ENCODE measurements around the gene SLC66A2. TPM values are rescaled to one million over a fixed set of nuclear protein-coding genes. Genes with fewer than 3 reads are reported as not detected.
A peak's percentile ranks its signal among the peaks of the same experiment; 100 is the strongest.

SLC66A2 gene
- total and polyA plus RNA-seq, 8 donors, result 19.6 to 36.1 (median 22.6) TPM

DNA sequence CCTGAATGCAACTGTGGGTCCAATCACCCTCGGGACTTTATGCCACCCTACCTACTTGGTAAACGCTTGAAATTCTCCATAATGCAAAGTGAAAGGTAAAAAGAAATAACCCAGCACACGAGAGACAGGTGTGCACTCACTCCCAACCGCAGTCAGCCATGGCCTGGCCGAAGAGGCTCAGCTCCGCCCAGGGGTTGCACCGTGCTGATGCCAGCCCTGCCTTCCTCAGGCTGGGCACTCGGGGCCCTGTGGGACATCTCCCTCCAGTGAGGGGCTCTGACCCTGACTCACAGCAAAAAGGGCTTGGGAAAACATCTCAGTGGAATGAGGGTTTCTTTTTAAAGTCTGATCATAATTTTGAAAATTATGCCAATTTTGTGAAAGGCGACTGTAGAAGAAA lies 13.3 kb downstream of the SLC66A2 start:
- H3K27me3 ChIP-seq, result no peaks in the 10 kb centered on the region
- peaks cover 0 to 7% (median 4%) of the 10 kb centered on the region in 3 donors for H3K36me3 ChIP-seq
- TF ChIP-seq, protein P1, sequence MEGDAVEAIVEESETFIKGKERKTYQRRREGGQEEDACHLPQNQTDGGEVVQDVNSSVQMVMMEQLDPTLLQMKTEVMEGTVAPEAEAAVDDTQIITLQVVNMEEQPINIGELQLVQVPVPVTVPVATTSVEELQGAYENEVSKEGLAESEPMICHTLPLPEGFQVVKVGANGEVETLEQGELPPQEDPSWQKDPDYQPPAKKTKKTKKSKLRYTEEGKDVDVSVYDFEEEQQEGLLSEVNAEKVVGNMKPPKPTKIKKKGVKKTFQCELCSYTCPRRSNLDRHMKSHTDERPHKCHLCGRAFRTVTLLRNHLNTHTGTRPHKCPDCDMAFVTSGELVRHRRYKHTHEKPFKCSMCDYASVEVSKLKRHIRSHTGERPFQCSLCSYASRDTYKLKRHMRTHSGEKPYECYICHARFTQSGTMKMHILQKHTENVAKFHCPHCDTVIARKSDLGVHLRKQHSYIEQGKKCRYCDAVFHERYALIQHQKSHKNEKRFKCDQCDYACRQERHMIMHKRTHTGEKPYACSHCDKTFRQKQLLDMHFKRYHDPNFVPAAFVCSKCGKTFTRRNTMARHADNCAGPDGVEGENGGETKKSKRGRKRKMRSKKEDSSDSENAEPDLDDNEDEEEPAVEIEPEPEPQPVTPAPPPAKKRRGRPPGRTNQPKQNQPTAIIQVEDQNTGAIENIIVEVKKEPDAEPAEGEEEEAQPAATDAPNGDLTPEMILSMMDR (IDR thresholded peaks at IDR 0.05), result no peak
- ATAC-seq (no peak), DNase-seq (peak in 2 of 6 donors; percentile 32 to 36), FAIRE-seq (no peak)
- intact Hi-C loops (cut with DNase I), result loop anchor here in 1 of 3 donors (10.0 kb wide), 1 partner anchor 217 kb away; no protein-coding TSS in a partner anchor
- peaks cover 0 to 13% (median 12%) of the 10 kb centered on the region in 3 donors for H3K4me1 ChIP-seq
- no peak overlapping the region for H3K4me3 ChIP-seq
- H3K27ac ChIP-seq, result no peak overlapping the region
- WGBS, 2 donors, result 86 to 91% methylated on average over 9 of the region's 9 CpGs
- H3K9me3 ChIP-seq, result no peaks in the 10 kb centered on the region

DNA sequence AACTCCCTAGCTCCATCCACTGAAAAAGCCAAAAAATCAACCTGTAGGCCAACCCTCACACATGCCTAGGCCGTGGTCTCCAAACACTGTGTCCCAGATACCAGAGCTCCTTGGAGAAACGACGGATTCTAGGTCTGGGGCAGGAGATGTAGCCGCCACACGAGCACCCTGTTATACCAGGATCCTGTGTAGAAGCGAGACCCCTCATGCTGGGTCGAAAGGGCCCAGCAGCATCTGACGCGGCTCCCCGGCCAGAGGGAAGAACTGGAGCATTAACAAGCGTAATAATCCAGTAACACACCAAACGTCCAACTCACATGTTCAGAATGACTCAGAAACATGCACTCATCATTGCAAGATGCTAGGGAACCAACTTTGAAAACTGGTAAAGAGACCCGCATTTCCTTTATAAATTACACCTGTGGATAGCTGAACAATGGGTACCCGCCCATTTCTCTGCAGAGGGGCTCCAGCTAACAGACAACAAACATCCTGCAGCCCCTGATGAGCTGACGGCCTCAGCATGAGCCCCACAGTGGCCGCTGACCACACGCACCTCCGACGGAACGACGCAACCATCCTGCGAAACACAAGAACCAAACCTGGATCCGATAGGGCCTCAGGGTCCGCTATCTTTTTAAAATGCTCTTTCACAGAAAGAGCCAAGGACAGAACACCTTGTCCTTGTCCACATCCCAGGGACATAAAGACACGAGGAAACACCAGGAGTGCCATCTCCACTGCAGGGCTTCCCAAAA lies 14.2 kb downstream of the SLC66A2 start:
- no peak for FAIRE-seq
- Histone ChIP-seq H3K27me3 (no peaks in the 10 kb centered on the region), H3K4me3 (no peak overlapping the region), H3K9me3 (no peaks in the 10 kb centered on the region), H3K36me3 (peaks cover 0 to 4% (median 3%) of the 10 kb centered on the region in 3 donors), H3K4me1 (peaks cover 0 to 13% (median 12%) of the 10 kb centered on the region in 3 donors), H3K27ac (no peak overlapping the region)
- ATAC-seq, result no peak
- intact Hi-C loops (cut with DNase I), result loop anchor here in 1 of 3 donors (10.0 kb wide), 1 partner anchor 218 kb away; no protein-coding TSS in a partner anchor
- peak in 2 of 6 donors; percentile 14 to 36 for DNase-seq
- TF ChIP-seq, protein P1 (IDR thresholded peaks at IDR 0.05), result no peak
- 92 to 96% methylated on average over 25 of the region's 25 CpGs for WGBS, 2 donors

DNA sequence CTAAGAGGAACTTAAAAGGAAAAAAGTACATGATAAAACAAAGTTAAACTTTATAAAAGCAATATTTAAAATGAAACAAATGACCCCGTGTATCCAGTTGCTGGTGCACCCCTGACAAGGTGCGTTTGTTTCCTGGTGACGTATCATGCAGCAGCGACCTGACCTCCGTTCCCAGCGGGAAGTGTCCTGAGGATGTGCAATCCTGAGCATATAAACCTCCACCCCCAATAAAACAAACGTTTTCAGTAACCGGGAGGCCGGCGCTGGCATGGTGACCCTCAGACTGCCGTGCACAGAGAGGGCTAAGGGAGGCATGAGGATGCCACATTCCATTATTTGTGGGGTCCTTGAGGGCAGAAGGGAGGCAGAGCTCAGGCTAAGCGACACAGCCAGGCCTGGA lies 14.8 kb downstream of the SLC66A2 start:
- FAIRE-seq (no peak), DNase-seq (peak in 3 of 6 donors; percentile 8 to 49 (median 20)), ATAC-seq (no peak)
- Histone ChIP-seq H3K36me3 (peaks cover 0 to 4% (median 0%) of the 10 kb centered on the region in 3 donors), H3K9me3 (no peaks in the 10 kb centered on the region), H3K27me3 (no peaks in the 10 kb centered on the region), H3K4me3 (no peak overlapping the region), H3K27ac (no peak overlapping the region), H3K4me1 (peaks cover 0 to 13% (median 12%) of the 10 kb centered on the region in 3 donors)
- intact Hi-C loops (cut with DNase I), result loop anchor here in 1 of 3 donors (10.0 kb wide), 1 partner anchor 218 kb away; no protein-coding TSS in a partner anchor
- WGBS, 2 donors, result 91 to 93% methylated on average over 12 of the region's 12 CpGs
- TF ChIP-seq, protein P1 (IDR thresholded peaks at IDR 0.05), result no peak

DNA sequence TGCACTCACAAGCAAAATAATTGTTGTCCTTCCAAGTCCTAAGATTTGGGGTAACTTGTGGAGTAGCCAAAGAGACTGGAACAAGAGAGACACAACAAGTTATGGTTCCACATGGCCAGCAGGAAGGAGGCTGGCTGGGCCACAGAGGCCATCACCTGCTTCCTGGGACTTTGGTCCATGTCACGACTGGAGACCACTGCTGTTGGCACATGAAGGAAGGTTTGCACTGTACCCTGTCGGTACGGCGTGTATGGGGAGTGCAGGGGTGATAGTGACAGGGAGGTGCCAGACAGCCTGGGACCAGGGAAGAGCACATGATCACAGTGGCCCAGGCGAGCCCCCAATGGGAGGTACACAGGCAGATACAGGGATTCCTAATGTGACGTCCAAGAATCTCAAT lies 15.5 kb downstream of the SLC66A2 start:
- ATAC-seq, result no peak
- intact Hi-C loops (cut with DNase I), result loop anchor here in 1 of 3 donors (10.0 kb wide), 1 partner anchor 219 kb away; no protein-coding TSS in a partner anchor
- FAIRE-seq, result no peak

More for the DNA sequence above, 15.5 kb downstream of the SLC66A2 start:
- H3K27ac ChIP-seq, result no peak overlapping the region
- DNase-seq, result peak in 3 of 6 donors; percentile 8 to 32 (median 25)
- peaks cover 0 to 13% (median 12%) of the 10 kb centered on the region in 3 donors for H3K4me1 ChIP-seq
- 96 to 97% methylated on average over 6 of the region's 6 CpGs for WGBS, 2 donors
- no peaks in the 10 kb centered on the region for H3K9me3 ChIP-seq
- no peaks in the 10 kb centered on the region for H3K27me3 ChIP-seq
- peaks cover 0 to 4% (median 0%) of the 10 kb centered on the region in 3 donors for H3K36me3 ChIP-seq
- H3K4me3 ChIP-seq, result no peak overlapping the region
- TF ChIP-seq, protein P1 (IDR thresholded peaks at IDR 0.05), result no peak

Data from pancreas (tissue), 10 donors.